WTC11 (cell line): ENCODE data around the gene IRAK1. TPM values are rescaled to one million over a fixed set of nuclear protein-coding genes. Genes with fewer than 3 reads are reported as not detected.
"Not testable (repeated sequence)": the region's sequence is repeated elsewhere in the genome, so short reads cannot be mapped to it uniquely, and the experiment has no call there.

ENCODE experiments used
- ATAC-seq: fragments of 200-7000 bp; cut with Tn5 transposase; 2 replicates; pipeline ENCODE4 v1.10.0; 2021; ENCODE audit warnings: mild to moderate bottlenecking, moderate library complexity
- CTCF ChIA-PET: fragments of 300-600 bp; sonication (Branson Sonifier 250); formaldehyde crosslinking; loops from one replicate; lab custom pipeline; 2021; ENCODE audit warnings: antibody characterized with exemption; lab: Charles Lee
- POLR2A ChIA-PET: fragments of 350-600 bp; sonication (Branson Sonifier 250); formaldehyde crosslinking; loops from one replicate; lab custom pipeline; 2021; ENCODE audit warnings: antibody characterized with exemption; lab: Charles Lee
- DNase-seq: peaks from one replicate; pipeline ENCODE4 v3.0.0; 2021; ENCODE audit warnings: low spot score
- H3K27ac Mint-ChIP-seq: 2 replicates; pipeline ENCODE4 v1.8.0; 2021; ENCODE audit warnings: mixed read lengths
- H3K27me3 Mint-ChIP-seq: 2 replicates; pipeline ENCODE4 v1.8.0; 2021; ENCODE audit warnings: low read depth, mild to moderate bottlenecking, moderate library complexity, mixed read lengths
- H3K36me3 Mint-ChIP-seq: 2 replicates; pipeline ENCODE4 v1.8.0; 2021; ENCODE audit warnings: mixed read lengths
- H3K4me1 Mint-ChIP-seq: 2 replicates; pipeline ENCODE4 v1.8.0; 2022; ENCODE audit warnings: mixed read lengths
- H3K4me3 Mint-ChIP-seq: 2 replicates; pipeline ENCODE4 v1.8.0; 2021; ENCODE audit warnings: mild to moderate bottlenecking, moderate library complexity, mixed read lengths
- H3K9me3 Mint-ChIP-seq: 2 replicates; pipeline ENCODE4 v1.8.0; 2021; ENCODE audit warnings: mixed read lengths
- ESRRA ChIP-seq: sonication (generic); formaldehyde crosslinking; IDR thresholded peaks from 2 replicates; pipeline ENCODE4 v1.8.1; 2022; ENCODE audit warnings: mild to moderate bottlenecking, missing genetic modification reagents, borderline replicate concordance
- ETV6 ChIP-seq: sonication (generic); formaldehyde crosslinking; IDR thresholded peaks from 2 replicates; pipeline ENCODE4 v1.8.1; 2022; ENCODE audit warnings: mild to moderate bottlenecking, missing genetic modification reagents
- FOXJ3 ChIP-seq: sonication (generic); formaldehyde crosslinking; IDR thresholded peaks from 2 replicates; pipeline ENCODE4 v1.9.0; 2021; ENCODE audit warnings: missing genetic modification reagents, mild to moderate bottlenecking, borderline replicate concordance
- FOXK1 ChIP-seq: sonication (generic); formaldehyde crosslinking; IDR thresholded peaks from 2 replicates; pipeline ENCODE4 v1.8.0; 2022; ENCODE audit warnings: mild to moderate bottlenecking, moderate library complexity, missing genetic modification reagents
- GRHL2 ChIP-seq: fragments of 250-450 bp; sonication (Bioruptor Pico); IDR thresholded peaks from 2 replicates; pipeline ENCODE4 v1.8.0; 2022; ENCODE audit warnings: mild to moderate bottlenecking, moderate library complexity; ENCODE audit not compliant: insufficient replicate concordance, severe bottlenecking
- NFYB ChIP-seq: sonication (generic); formaldehyde crosslinking; conservative IDR thresholded peaks from 2 replicates; pipeline ENCODE4 v1.8.0; 2022; ENCODE audit warnings: low read depth, missing genetic modification reagents
- NR1H2 ChIP-seq: sonication (generic); formaldehyde crosslinking; IDR thresholded peaks from 2 replicates; pipeline ENCODE4 v1.9.0; 2021; ENCODE audit warnings: mild to moderate bottlenecking, moderate library complexity, missing genetic modification reagents
- OVOL2 ChIP-seq: fragments of 250-450 bp; sonication (Bioruptor Pico); IDR thresholded peaks from 2 replicates; pipeline ENCODE4 v1.9.0; 2021; ENCODE audit warnings: mild to moderate bottlenecking, borderline replicate concordance
- RELA ChIP-seq: sonication (generic); formaldehyde crosslinking; IDR thresholded peaks from 2 replicates; pipeline ENCODE4 v1.8.1; 2022; ENCODE audit warnings: missing genetic modification reagents, mild to moderate bottlenecking, borderline replicate concordance
- TEAD1 ChIP-seq: sonication (generic); formaldehyde crosslinking; IDR thresholded peaks from 2 replicates; pipeline ENCODE4 v1.8.0; 2022; ENCODE audit warnings: mild to moderate bottlenecking, missing genetic modification reagents
- ZNF138 ChIP-seq: sonication (generic); formaldehyde crosslinking; conservative IDR thresholded peaks from 2 replicates; pipeline ENCODE4 v1.8.1; 2022; ENCODE audit warnings: mild to moderate bottlenecking, moderate library complexity, missing genetic modification reagents
- ZNF219 ChIP-seq: sonication (generic); formaldehyde crosslinking; IDR thresholded peaks from 2 replicates; pipeline ENCODE4 v1.8.0; 2023; ENCODE audit warnings: missing genetic modification reagents, mild to moderate bottlenecking, borderline replicate concordance
- ZNF232 ChIP-seq: sonication (generic); formaldehyde crosslinking; IDR thresholded peaks from 2 replicates; pipeline ENCODE4 v1.8.0; 2022; ENCODE audit warnings: mild to moderate bottlenecking, missing genetic modification reagents
- ZNF396 ChIP-seq: fragments of 250-450 bp; sonication (Bioruptor Pico); IDR thresholded peaks from 2 replicates; pipeline ENCODE4 v1.8.0; 2021; ENCODE audit warnings: mild to moderate bottlenecking, moderate library complexity, borderline replicate concordance
- total RNA-seq: library from RNA; stranded (reverse); gene quantifications from 3 replicates; pipeline ENCODE4 v1.2.3, GENCODE V29; 2021
- TF ChIP-seq, protein P1 (sequence below): sonication (generic); formaldehyde crosslinking; IDR thresholded peaks from 2 replicates; pipeline ENCODE4 v1.8.1; 2022; ENCODE audit warnings: low read depth, mild to moderate bottlenecking, moderate library complexity, missing genetic modification reagents, borderline replicate concordance
- TF ChIP-seq, protein P2 (sequence below): sonication (generic); formaldehyde crosslinking; conservative IDR thresholded peaks from 2 replicates; pipeline ENCODE4 v1.8.1; 2022; ENCODE audit warnings: mild to moderate bottlenecking, missing genetic modification reagents
- TF ChIP-seq, protein P3 (sequence below): fragments of 250-450 bp; sonication (Bioruptor Pico); conservative IDR thresholded peaks from 2 replicates; pipeline ENCODE4 v1.9.0; 2021; ENCODE audit warnings: mild to moderate bottlenecking
- TF ChIP-seq, protein P4 (sequence below): sonication (generic); formaldehyde crosslinking; IDR thresholded peaks from 2 replicates; pipeline ENCODE4 v1.8.1; 2022; ENCODE audit warnings: missing genetic modification reagents, borderline replicate concordance

The IRAK1 gene
- total RNA-seq, 1 experiment from 2014 or later = 32.1 TPM

DNA sequence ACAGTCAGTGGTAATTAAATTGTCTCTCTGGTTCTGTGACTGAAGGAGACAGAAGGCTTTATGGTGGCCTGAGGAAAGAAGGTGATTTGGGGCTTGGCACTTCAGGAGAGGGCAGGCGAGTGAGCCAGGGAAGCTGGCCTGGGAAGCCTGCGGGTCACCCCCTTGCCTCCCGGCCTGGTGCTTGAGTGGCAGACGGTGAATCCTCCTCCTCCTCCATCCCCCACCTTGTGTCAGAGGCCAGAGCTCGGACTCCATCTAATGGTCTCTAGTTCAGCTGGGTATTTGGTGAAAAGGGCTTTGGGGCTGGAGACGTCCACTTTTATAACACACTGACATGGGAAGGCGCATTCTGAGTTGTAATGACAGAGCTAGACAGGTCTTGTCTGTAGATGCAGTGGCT lies 38.5 kb downstream of the IRAK1 start (continued):
- TF ChIP-seq ZNF138 (CRISPR knock-in tag) = no peak
- no peak for TF ChIP-seq ZNF396 (CRISPR knock-in tag)
- TF ChIP-seq FOXJ3 (CRISPR knock-in tag) = no peak
- TF ChIP-seq ZNF219 = no peak
- TF ChIP-seq NFYB (CRISPR knock-in tag) = no peak
- TF ChIP-seq TEAD1 (CRISPR knock-in tag) = no peak
- TF ChIP-seq, protein P1, sequence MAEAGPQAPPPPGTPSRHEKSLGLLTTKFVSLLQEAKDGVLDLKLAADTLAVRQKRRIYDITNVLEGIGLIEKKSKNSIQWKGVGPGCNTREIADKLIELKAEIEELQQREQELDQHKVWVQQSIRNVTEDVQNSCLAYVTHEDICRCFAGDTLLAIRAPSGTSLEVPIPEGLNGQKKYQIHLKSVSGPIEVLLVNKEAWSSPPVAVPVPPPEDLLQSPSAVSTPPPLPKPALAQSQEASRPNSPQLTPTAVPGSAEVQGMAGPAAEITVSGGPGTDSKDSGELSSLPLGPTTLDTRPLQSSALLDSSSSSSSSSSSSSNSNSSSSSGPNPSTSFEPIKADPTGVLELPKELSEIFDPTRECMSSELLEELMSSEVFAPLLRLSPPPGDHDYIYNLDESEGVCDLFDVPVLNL (CRISPR knock-in tag) = no peak
- no peak for TF ChIP-seq FOXK1
- TF ChIP-seq, protein P2, sequence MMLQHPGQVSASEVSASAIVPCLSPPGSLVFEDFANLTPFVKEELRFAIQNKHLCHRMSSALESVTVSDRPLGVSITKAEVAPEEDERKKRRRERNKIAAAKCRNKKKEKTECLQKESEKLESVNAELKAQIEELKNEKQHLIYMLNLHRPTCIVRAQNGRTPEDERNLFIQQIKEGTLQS (CRISPR knock-in tag) = no peak
- no peak for TF ChIP-seq NR1H2

DNA sequence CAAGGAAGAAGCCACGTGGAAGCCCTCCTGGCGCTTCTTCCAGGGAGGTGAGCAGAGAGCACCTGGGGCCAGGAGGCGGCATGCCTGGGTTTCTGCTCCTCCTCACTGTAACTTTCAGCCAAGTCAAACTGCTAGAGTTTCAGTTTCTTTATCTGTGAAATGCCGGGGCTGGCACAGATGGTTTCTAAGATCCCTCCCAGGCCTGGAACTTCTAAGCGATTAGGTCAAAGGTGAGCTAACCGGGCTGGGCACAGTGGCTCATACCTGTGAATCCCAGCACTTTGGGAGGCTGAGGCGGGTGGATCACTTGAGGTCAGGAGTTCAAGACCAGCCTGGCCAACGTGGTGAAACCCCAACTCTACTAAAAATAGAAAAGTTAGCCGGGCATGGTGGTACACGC lies 39.3 kb downstream of the IRAK1 start:
- H3K27me3 Mint-ChIP-seq, H3K9me3 Mint-ChIP-seq, H3K36me3 Mint-ChIP-seq, H3K4me1 Mint-ChIP-seq, DNase-seq, CTCF ChIA-PET, POLR2A ChIA-PET, H3K27ac Mint-ChIP-seq, ATAC-seq, H3K4me3 Mint-ChIP-seq: not testable (repeated sequence)

DNA sequence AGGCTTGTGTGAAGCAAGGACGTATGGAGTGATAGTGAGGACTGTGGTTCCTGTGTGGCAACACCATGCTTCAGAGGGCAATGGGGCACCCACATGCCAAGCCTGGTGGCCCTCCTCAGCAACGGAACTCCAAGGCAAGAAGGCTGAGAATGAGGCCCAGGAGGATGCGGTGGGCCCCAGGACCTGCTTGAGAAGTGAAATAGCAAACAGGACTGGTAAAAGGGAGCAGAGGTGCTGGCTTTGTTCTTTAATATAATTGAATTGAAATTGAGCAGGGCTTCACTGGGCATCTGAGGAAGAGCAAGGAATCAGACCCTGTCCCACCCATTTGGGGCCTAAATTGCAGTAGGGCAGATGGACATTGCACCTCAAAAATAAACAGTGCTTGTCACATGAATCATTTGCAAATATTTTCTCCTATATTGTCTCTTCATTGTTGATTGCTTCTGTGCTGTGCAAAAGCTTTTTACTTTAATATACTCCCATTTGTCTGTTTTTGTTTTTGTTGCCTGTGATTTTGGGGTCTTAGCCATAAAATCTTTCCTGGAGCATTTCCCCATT lies 44.9 kb downstream of the IRAK1 start:
- Mint-ChIP-seq H3K27me3 (no peaks in the 10 kb centered on the region), H3K4me3 (no peak overlapping the region), H3K27ac (0 out of 2 replicates have a peak overlapping the region, but pooled peaks have one; percentile 19), H3K4me1 (0 out of 2 replicates have a peak, but pooled peaks cover 10% of the 10 kb centered on the region)
- ChIA-PET POLR2A (interaction anchor here (0.8 kb wide), 1 partner anchor 27 kb away, joined by 3 read pairs; no protein-coding TSS in a partner anchor), CTCF (interaction anchor here (1.1 kb wide), 2 partner anchors 39 to 333 kb away, joined by 3 to 4 read pairs; no protein-coding TSS in a partner anchor)
- TF ChIP-seq ZNF232 (no peak), GRHL2 (no peak), ETV6 (no peak), ESRRA (no peak), RELA (CRISPR knock-in tag) (no peak), OVOL2 (CRISPR knock-in tag) (no peak), FOXK1 (no peak)
- TF ChIP-seq, protein P3, sequence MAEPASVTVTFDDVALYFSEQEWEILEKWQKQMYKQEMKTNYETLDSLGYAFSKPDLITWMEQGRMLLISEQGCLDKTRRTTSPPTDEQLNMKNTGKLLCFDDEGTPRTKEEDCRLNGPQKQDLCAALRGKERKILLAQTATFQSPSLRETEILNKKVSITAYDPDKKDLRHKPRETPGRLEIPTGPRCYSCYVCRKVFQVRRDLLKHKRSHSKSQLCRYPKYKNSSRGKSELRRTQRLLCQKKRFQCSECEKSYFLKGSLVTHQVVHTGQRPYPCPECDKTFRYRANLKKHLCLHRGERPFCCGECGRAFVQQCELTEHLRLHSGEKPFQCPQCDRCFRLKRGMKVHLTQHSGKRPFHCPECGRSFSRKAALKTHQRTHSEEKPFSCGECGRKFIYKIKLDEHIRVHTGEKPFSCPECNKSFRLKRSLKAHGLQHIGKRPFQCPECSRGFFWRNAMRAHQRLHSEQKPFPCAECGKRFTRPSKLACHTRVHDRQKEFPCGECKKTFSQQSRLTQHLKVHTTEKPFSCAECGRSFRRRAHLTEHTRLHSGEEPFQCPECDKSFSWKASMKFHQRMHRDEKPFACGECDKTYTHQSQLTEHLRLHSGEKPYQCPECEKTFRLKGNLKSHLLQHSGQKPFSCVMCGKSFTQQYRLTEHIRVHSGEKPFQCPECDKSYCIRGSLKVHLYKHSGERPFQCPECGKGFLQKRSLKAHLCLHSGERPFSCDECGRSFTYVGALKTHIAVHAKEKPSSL = no peak
- TF ChIP-seq, protein P4, sequence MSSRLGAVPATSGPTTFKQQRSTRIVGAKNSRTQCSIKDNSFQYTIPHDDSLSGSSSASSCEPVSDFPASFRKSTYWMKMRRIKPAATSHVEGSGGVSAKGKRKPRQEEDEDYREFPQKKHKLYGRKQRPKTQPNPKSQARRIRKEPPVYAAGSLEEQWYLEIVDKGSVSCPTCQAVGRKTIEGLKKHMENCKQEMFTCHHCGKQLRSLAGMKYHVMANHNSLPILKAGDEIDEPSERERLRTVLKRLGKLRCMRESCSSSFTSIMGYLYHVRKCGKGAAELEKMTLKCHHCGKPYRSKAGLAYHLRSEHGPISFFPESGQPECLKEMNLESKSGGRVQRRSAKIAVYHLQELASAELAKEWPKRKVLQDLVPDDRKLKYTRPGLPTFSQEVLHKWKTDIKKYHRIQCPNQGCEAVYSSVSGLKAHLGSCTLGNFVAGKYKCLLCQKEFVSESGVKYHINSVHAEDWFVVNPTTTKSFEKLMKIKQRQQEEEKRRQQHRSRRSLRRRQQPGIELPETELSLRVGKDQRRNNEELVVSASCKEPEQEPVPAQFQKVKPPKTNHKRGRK = no peak
- TF ChIP-seq, all 79 proteins: peak for 0
- Mint-ChIP-seq H3K9me3 (no peaks in the 10 kb centered on the region), H3K36me3 (no peaks in the 10 kb centered on the region; the same call in 1 of the 2 replicates)
- ATAC-seq = no peak
- DNase-seq = no peak
